SK-N-SH treated with all-trans-retinoic acid at 6 μM for 48 hours (cell line): Measurements from ENCODE around the gene B3GALT6.

ENCODE experiments used
- RARB ChIP-seq: fragments of 250-450 bp; sonication (Bioruptor Pico); IDR thresholded peaks from 2 replicates; pipeline ENCODE4 v1.8.0; 2021; ENCODE audit warnings: mild to moderate bottlenecking, moderate library complexity
- TCF4 ChIP-seq: fragments of 250-450 bp; sonication (Bioruptor Pico); IDR thresholded peaks from 2 replicates; pipeline ENCODE4 v1.8.0; 2021; ENCODE audit warnings: mild to moderate bottlenecking, moderate library complexity, borderline replicate concordance
- ZFP30 ChIP-seq: fragments of 450-650 bp; formaldehyde crosslinking; IDR thresholded peaks from 2 replicates; pipeline ENCODE4 v1.5.0; 2022; ENCODE audit warnings: mild to moderate bottlenecking, moderate library complexity
- TF ChIP-seq, protein P1 (sequence below): fragments of 250-450 bp; sonication (Bioruptor Pico); IDR thresholded peaks from 2 replicates; pipeline ENCODE4 v1.8.0; 2020; ENCODE audit warnings: mild to moderate bottlenecking, moderate library complexity, borderline replicate concordance
- TF ChIP-seq, protein P2 (sequence below): fragments of 250-450 bp; sonication (Bioruptor Pico); IDR thresholded peaks from 2 replicates; pipeline ENCODE4 v1.8.0; 2021; ENCODE audit warnings: low read depth, mild to moderate bottlenecking, moderate library complexity, borderline replicate concordance
- TF ChIP-seq, protein P3 (sequence below): fragments of 250-450 bp; sonication (Bioruptor Pico); IDR thresholded peaks from 2 replicates; pipeline ENCODE4 v1.5.0; 2020; ENCODE audit warnings: mild to moderate bottlenecking, moderate library complexity

DNA sequence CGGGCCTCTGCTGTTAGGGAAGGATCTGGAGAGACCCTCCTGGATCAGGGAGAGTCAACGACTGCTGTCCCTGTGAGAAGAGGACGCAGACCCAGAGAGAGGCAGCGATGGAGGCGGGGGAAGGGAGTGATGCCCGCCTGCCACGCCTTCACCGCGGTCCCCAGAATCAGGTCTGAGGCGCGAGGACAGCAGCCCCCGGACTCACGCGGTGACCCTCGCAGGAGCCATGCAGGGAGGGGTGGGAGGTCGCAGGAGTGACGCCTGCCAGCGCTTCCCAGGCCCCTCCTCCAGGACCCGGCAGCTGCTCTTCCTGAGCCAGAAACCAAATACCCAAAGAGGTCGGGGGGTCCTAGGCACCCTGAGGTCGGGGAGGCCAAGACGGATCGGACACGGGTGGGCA lies 11.8 kb upstream of the B3GALT6 start:
- TF ChIP-seq, protein P1, sequence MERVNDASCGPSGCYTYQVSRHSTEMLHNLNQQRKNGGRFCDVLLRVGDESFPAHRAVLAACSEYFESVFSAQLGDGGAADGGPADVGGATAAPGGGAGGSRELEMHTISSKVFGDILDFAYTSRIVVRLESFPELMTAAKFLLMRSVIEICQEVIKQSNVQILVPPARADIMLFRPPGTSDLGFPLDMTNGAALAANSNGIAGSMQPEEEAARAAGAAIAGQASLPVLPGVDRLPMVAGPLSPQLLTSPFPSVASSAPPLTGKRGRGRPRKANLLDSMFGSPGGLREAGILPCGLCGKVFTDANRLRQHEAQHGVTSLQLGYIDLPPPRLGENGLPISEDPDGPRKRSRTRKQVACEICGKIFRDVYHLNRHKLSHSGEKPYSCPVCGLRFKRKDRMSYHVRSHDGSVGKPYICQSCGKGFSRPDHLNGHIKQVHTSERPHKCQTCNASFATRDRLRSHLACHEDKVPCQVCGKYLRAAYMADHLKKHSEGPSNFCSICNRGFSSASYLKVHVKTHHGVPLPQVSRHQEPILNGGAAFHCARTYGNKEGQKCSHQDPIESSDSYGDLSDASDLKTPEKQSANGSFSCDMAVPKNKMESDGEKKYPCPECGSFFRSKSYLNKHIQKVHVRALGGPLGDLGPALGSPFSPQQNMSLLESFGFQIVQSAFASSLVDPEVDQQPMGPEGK (CRISPR knock-in tag) = no peak
- no peak for TF ChIP-seq RARB
- TF ChIP-seq ZFP30 (CRISPR knock-in tag) = no peak
- TF ChIP-seq TCF4 (CRISPR knock-in tag) = no peak
- TF ChIP-seq, protein P2, sequence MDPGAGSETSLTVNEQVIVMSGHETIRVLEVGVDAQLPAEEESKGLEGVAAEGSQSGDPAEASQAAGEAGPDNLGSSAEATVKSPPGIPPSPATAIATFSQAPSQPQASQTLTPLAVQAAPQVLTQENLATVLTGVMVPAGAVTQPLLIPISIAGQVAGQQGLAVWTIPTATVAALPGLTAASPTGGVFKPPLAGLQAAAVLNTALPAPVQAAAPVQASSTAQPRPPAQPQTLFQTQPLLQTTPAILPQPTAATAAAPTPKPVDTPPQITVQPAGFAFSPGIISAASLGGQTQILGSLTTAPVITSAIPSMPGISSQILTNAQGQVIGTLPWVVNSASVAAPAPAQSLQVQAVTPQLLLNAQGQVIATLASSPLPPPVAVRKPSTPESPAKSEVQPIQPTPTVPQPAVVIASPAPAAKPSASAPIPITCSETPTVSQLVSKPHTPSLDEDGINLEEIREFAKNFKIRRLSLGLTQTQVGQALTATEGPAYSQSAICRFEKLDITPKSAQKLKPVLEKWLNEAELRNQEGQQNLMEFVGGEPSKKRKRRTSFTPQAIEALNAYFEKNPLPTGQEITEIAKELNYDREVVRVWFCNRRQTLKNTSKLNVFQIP (CRISPR knock-in tag) = no peak
- TF ChIP-seq, protein P3, sequence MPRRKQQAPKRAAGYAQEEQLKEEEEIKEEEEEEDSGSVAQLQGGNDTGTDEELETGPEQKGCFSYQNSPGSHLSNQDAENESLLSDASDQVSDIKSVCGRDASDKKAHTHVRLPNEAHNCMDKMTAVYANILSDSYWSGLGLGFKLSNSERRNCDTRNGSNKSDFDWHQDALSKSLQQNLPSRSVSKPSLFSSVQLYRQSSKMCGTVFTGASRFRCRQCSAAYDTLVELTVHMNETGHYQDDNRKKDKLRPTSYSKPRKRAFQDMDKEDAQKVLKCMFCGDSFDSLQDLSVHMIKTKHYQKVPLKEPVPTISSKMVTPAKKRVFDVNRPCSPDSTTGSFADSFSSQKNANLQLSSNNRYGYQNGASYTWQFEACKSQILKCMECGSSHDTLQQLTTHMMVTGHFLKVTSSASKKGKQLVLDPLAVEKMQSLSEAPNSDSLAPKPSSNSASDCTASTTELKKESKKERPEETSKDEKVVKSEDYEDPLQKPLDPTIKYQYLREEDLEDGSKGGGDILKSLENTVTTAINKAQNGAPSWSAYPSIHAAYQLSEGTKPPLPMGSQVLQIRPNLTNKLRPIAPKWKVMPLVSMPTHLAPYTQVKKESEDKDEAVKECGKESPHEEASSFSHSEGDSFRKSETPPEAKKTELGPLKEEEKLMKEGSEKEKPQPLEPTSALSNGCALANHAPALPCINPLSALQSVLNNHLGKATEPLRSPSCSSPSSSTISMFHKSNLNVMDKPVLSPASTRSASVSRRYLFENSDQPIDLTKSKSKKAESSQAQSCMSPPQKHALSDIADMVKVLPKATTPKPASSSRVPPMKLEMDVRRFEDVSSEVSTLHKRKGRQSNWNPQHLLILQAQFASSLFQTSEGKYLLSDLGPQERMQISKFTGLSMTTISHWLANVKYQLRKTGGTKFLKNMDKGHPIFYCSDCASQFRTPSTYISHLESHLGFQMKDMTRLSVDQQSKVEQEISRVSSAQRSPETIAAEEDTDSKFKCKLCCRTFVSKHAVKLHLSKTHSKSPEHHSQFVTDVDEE (CRISPR knock-in tag) = no peak
